Measurements from ENCODE around the gene PSMB11.

Gene PSMB11

DNA sequence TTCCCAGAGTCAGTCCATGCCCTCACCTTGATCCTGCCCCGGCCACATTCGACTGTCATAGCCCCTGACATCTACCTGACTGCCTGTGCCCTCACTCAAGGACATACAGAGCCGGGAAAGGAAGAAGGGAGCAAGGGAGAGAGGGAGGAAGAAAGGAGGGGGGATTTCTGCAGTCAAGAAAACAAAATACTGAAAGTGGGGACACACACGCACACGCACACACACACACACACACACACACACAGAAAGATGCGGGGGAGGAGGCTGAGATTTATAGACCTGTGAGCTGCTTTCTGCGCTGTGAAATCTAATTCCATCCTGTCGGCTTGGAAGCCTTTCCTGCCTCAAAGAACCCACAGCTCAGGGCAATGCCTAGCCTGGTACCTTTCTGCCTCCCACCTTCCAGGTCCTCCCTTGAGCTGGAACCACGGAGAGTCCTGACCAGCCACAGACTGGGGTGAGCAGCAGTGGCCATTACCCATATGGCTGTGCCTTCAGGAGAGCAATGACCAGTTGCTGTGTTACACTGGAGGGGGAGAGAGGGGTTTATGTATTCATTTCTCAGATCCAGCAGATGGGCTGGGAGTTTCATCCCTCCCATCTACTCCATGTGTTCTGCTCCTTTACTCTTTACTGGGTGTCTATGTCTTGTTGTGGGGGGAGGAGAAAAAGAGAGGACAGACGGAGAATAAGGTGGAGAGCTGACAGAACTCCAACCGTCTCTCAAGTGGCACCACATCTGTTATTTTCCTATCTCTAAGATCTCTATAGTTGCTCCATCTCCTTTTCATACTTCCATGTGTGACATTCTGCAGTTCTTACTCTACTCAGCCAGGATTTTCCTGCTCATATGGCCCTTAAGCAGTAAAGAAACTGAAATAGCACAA lies 45.0 kb upstream of the PSMB11 start:
- Histone ChIP-seq H3K79me2 (peaks cover 2% of the 10 kb centered on the region), H3K27ac (no peak overlapping the region), H2AFZ (no peak overlapping the region), H3K4me1 (no peaks in the 10 kb centered on the region), H3K36me3 (ENCODE audit: control insufficient read depth, insufficient read depth, low read length) (no peaks in the 10 kb centered on the region), H3K4me2 (ENCODE audit: low read length) (no peak overlapping the region), H3K9me3 (ENCODE audit: control insufficient read depth, low read length) (no peaks in the 10 kb centered on the region), H3K27me3 (ENCODE audit: control insufficient read depth, insufficient read depth, low read length) (no peaks in the 10 kb centered on the region), H3K9ac (no peak overlapping the region), H3K4me3 (ENCODE audit: low read depth, low read length) (no peak overlapping the region)
- TF ChIP-seq, protein P1, sequence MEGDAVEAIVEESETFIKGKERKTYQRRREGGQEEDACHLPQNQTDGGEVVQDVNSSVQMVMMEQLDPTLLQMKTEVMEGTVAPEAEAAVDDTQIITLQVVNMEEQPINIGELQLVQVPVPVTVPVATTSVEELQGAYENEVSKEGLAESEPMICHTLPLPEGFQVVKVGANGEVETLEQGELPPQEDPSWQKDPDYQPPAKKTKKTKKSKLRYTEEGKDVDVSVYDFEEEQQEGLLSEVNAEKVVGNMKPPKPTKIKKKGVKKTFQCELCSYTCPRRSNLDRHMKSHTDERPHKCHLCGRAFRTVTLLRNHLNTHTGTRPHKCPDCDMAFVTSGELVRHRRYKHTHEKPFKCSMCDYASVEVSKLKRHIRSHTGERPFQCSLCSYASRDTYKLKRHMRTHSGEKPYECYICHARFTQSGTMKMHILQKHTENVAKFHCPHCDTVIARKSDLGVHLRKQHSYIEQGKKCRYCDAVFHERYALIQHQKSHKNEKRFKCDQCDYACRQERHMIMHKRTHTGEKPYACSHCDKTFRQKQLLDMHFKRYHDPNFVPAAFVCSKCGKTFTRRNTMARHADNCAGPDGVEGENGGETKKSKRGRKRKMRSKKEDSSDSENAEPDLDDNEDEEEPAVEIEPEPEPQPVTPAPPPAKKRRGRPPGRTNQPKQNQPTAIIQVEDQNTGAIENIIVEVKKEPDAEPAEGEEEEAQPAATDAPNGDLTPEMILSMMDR (IDR thresholded peaks at IDR 0.05) = no peak

DNA sequence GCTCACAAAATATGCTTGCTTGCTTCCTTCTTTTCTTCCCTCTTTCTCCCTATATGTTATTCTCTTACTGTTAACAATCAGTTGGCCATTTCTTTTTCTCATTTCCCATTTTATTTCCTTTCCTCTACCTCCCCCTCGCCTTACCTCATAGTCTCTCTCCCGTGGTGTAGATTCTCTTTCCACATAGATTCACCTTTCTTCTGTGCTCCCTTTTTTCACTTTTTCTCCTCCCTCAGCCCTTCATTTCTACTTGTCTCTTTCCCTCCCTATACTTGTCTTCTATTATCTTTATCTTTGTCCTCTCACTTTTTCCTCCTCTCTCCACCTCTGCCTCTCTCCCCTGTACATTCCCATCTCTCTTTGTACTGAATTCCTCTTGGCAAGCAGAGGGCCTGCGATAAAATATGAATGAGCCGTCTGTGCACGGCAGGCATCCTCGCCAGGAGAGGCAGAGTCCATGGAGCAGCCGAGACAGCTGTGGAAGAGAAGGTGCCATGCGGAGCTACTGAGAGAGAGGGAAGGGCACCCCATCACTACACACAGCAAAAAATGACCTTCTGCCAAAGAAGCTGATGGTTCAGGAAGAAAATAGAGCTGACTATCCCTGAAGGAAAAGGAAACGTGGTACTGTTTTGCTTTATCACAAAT lies 44.2 kb upstream of the PSMB11 start:
- no peak overlapping the region for H2AFZ ChIP-seq
- no peaks in the 10 kb centered on the region for H3K27me3 ChIP-seq (ENCODE audit: control insufficient read depth, insufficient read depth, low read length)
- no peak overlapping the region for H3K27ac ChIP-seq
- H3K9ac ChIP-seq = no peak overlapping the region
- H3K9me3 ChIP-seq (ENCODE audit: control insufficient read depth, low read length) = no peaks in the 10 kb centered on the region
- H3K4me2 ChIP-seq (ENCODE audit: low read length) = no peak overlapping the region
- H3K4me3 ChIP-seq (ENCODE audit: low read depth, low read length) = no peak overlapping the region
- H3K79me2 ChIP-seq = peaks cover 2% of the 10 kb centered on the region
- H3K36me3 ChIP-seq (ENCODE audit: control insufficient read depth, insufficient read depth, low read length) = no peaks in the 10 kb centered on the region
- TF ChIP-seq, protein P1 (IDR thresholded peaks at IDR 0.05) = no peak
- no peaks in the 10 kb centered on the region for H3K4me1 ChIP-seq

DNA sequence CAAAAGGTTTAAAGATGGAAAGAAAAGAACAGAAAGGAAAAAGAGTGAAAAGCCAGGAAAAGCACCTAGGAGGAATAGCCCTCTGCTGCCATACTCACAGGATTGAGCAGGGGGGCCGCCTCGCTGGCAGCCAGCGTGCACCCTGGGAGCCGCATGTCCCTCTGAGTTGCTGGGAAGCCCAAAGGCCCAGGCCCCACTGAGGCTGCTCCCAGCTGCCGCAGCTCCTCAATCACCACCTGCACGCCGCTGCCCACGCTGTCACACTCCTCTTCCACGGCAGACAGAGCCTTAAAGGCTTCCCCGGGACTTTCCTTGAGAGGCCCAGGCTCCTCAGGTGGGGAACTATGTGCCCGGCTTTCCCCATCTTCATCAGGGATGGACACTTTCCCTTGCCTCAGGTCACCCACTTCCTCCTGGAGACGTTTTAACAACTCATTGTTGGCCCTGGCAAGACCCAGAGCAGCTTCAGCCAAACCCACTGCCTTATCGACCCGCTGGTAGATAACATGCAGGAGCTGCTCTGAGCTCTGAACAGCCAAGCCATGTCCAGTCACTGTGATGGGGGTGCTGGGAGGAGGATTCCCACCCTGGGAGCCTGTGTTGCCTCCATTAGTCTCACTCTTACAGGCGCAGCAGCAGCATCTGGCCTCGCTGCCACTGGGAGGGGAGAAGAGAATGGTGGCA lies 43.5 kb upstream of the PSMB11 start:
- Histone ChIP-seq H3K27ac (no peak overlapping the region), H3K4me1 (no peaks in the 10 kb centered on the region), H3K9ac (no peak overlapping the region), H3K9me3 (ENCODE audit: control insufficient read depth, low read length) (no peaks in the 10 kb centered on the region), H3K27me3 (ENCODE audit: control insufficient read depth, insufficient read depth, low read length) (no peaks in the 10 kb centered on the region), H2AFZ (no peak overlapping the region), H3K4me3 (ENCODE audit: low read depth, low read length) (no peak overlapping the region), H3K36me3 (ENCODE audit: control insufficient read depth, insufficient read depth, low read length) (no peaks in the 10 kb centered on the region), H3K4me2 (ENCODE audit: low read length) (no peak overlapping the region), H3K79me2 (peaks cover 2% of the 10 kb centered on the region)
- TF ChIP-seq, protein P1 (IDR thresholded peaks at IDR 0.05) = no peak

DNA sequence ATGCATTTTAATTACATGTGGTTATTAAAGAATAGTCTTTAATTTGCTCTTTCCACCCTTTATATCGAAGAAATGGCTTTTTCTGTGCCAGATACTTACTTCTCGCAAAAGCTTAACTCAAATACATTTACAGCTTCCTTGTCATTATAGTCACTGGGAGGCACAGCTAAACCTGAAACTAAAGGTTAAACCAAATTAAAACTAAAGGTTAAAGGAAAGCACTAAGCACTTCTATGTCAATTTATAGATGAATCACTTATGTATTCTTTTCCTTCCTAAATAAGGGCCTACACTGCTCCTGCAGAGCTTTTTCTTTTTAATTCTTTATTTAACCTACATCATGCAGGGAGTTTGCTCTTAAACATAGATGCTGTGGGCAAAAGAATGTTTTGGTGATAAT lies 41.2 kb upstream of the PSMB11 start:
- no peak overlapping the region for H3K9ac ChIP-seq
- no peak overlapping the region for H2AFZ ChIP-seq
- no peaks in the 10 kb centered on the region for H3K27me3 ChIP-seq (ENCODE audit: control insufficient read depth, insufficient read depth, low read length)
- H3K27ac ChIP-seq = no peak overlapping the region
- H3K79me2 ChIP-seq = peaks cover 2% of the 10 kb centered on the region
- no peak overlapping the region for H3K4me2 ChIP-seq (ENCODE audit: low read length)
- H3K9me3 ChIP-seq (ENCODE audit: control insufficient read depth, low read length) = no peaks in the 10 kb centered on the region
- no peak overlapping the region for H3K4me3 ChIP-seq (ENCODE audit: low read depth, low read length)
- TF ChIP-seq, protein P1 (IDR thresholded peaks at IDR 0.05) = no peak
- H3K36me3 ChIP-seq (ENCODE audit: control insufficient read depth, insufficient read depth, low read length) = no peaks in the 10 kb centered on the region
- peaks cover under 1% of the 10 kb centered on the region for H3K4me1 ChIP-seq

Data from parathyroid adenoma (tissue), 2 donors.